Ramos (cell line): ENCODE measurements around the gene GZMA.
"Not testable (repeated sequence)": the region's sequence is repeated elsewhere in the genome, so short reads cannot be mapped to it uniquely, and the experiment has no call there.

ENCODE experiments used
- in situ Hi-C: fragments of 300-500 bp; cut with MboI; formaldehyde crosslinking; loops from one replicate; pipeline ENCODE4 v1.14.3; 2022; ENCODE audit warnings: low sequenced_read_pairs; ENCODE audit not compliant: unreplicated experiment

The GZMA gene

DNA sequence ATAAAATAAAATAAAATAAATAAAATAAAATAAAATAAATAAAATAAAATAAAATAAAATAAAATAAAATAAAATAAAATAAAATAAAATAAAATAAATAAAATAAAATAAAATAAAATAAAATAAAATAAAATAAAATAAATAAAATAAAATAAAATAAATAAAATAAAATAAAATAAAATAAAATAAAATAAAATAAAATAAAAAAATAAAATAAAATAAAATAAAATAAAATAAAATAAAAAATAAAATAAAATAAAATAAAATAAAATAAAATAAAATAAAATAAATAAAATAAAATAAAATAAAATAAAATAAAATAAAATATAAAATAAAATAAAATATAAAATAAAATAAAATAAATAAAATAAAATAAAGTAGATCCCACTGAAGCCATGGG, 3.5 kb downstream of the GZMA start:
- in situ Hi-C loops: not testable (repeated sequence)

DNA sequence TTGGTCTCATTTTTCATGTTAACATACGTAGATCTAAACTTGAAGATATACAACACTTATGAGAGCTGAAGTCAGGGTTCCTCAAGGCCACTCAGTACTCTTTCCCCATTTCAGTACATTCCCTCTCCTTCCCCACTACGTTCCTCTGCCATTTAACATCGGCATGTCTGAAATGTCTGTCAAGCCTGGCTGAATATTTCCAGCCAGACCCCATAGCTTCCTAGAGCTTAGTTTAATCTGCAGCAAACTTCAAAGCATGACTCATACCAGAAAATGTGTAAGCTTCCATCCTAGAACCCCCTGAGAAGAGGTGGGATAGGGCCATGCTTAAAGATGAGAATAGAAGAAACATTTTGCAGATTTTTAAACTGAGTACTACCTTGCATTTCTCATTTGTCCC, 6.2 kb downstream of the GZMA start:
- in situ Hi-C loops: no loop called here

DNA sequence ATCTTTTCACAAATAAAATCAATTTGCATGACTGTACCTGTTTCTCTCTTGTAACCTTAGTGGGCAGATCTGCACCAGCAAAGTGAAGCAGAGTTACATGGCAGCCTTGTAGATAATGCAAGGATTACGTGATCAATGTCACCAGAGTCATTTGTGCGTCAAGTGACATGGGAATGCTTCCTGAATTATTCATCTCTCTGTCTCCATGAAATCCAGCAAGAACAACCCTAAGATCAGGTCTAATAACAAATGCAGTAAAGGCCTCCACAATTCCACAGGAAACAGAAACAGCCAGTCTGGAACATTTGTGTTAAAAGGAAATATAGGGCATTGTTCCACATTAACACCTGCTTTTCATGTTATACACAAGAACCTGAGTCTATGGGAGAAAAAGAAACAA, 7.8 kb downstream of the GZMA start:
- in situ Hi-C loops: no loop called here

DNA sequence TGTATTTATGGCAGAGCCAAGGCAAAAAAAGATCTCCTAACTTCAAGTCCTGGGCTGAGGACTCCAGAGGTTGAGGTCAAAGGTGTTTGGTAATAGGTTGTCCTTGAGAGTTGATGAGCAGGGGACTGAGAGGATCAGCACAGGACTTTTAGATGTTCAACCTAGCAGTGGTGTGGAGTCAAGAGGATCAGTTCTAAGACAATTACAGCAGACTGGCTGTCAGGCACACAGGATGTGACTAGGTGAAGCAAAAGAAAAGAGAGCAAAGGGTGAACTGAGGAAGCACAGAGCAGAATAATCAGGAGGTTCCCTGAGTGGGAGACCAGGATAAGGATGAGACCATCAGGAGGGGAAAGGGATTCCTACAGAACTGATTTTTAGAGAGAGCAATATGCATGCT, 10.9 kb downstream of the GZMA start:
- in situ Hi-C loops: no loop called here

DNA sequence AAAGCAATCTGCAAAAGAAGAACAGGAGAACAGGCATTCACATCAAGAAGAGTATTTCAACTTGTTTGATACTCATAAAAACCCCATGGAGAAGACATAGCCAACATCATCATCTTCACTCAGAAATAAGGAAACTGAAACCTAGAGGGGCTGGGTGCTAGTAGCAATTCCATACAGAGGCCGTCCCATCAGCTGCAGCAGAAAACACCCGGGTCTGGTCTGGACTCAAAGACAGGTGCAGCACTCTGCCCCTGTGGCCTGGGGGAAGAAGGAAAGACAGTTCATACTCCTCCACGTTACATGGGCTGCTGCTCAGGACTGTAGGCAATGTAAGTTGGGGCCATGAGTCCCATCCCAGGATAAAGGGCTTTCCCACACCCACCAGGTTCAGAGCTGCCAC, 11.6 kb downstream of the GZMA start:
- in situ Hi-C loops: no loop called here

DNA sequence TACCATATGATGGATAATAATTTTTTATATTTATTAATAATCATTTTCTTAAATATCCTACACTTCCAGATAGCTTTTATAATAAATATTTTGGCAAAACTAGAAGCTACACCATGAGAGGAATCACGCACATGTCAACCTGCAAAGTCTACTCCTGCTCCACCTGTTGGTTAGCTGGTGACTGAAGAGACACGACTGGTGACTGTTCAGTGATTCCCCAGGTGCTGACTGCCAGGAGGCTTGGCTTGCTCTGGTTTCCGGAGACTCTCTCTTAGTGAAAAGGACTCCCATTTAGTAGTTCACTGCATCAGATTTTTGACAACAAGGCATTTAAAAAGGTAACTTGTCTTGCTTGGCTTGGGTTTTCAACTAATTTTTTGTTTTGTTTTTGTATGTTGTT, 20.9 kb downstream of the GZMA start:
- in situ Hi-C loops: no loop called here

DNA sequence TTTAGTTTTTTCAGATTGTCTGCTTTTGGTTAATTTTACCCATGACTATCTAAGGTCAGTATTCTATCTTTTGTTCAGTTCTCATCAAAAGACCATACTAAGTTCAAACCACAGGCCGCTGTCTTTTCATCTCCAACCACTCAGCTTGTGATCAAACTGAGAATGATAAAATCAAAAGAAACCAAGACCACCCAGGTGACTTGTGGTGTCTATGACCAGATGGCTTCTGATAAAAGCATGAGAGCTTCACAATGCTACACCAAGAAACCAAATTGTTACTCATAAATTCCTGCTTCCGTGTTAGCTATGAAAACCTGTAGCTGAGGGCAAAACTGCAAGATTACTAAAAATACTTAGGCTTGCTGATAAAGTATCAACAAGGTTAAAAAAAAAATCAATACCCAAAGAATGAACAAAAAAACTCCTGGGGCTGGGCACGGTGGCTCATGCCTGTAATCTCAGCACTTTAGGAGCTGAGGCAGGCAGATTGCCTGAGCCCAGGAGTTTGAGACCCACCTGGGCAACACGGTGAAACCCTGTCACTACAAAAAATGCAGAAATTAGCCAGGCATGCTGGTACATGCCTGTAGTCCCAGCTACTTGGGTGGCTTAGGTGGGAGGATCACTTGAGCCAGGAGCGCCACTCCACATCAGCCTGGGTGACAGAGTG, 31.7 kb downstream of the GZMA start:
- in situ Hi-C loops: loop anchor here (25.0 kb wide), 1 partner anchor 622 kb away; the partner anchor contains the start of gene SNX18

DNA sequence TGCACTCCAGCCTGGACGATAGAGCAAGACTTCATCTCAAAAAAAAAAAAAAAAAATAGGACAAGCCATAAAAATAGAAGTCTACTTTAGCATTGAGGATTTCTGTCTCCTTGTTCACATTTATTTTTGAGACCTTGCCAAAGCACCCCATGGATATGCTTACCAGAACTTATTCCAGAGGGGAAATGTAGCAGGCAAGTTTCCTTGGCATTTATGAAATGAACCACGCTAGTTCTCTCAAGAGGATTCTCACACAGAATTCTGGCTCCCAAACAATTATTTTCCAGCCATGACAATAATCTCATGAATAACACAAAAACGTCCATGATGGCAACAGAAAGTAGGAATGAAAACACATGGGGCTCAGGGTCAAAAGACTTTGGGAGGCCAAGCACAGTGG, 34.1 kb downstream of the GZMA start:
- in situ Hi-C loops: loop anchor here (25.0 kb wide), 1 partner anchor 624 kb away; the partner anchor contains the start of gene SNX18

DNA sequence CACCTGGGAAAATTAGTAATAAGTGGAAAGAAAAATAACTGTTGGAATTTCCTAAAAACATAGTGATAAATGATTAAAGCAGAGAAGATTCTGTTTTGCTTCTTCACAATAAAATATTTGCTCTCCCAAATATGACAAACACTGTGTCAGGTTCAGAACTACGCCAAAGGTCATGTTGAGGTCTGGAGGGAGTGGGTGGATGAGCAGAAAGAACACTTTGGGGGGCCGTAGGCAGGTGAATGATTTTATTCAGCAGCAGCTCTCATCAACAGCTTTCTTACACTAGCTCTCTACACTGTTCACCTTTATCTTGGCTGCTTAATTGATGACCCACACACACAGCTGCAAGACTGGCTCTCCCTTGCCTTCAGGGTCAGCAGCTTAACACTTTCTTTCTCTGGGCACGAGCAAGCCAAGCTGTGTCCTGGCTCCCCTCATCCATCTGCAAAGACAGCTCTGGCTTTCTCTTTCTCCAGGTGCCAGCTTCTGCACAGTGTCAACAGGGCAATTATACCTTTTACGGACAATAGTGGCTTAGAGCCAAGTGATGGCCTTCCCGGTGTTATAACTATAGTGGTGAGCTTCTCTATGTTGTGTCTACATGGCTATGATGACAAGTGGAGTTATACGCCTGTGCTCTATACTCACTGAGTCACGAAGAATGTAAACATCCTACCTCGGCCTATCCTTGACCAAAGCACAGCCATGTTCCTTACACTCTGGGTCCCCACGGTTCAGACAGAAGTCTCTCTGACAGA, 38.6 kb downstream of the GZMA start:
- in situ Hi-C loops: loop anchor here (10.0 to 25.0 kb wide), 2 partner anchors 236 to 629 kb away; partner anchors contain the start of gene SNX18

DNA sequence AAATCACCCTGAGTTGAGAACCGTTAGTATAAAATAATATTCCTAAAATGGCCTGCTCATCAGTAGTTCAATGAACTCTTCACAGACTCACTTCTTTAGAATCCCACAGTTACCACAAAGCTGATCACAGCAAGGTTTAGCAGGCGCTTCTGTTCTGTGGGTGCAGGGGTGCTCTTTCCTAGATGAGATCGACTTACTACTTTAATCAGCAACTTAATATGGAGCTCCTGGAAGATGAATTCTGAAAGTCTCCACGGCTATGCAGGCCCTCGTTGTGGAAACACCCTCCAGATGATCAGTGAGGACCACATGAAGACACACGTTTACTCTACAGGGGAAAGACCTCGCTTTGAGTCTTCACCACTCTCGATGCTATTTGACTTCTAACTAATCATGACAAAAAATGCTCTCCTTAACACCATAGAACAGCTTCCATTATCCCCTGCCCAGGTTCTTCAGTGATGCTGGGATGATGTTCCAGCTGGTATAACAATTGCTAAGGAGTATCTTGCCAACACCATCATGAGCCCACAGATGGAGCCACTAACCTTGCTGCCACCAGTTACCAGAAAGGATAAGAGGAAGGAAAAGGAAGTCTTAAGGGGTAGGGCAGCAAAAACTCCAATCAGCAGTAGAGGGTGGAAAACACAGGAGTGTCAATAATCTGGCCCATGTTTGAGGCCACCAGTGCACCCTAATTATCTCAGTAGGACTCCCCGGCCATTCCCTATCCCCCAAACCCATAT, 39.7 kb downstream of the GZMA start:
- in situ Hi-C loops: loop anchor here (10.0 to 25.0 kb wide), 2 partner anchors 237 to 630 kb away; partner anchors contain the start of gene SNX18

DNA sequence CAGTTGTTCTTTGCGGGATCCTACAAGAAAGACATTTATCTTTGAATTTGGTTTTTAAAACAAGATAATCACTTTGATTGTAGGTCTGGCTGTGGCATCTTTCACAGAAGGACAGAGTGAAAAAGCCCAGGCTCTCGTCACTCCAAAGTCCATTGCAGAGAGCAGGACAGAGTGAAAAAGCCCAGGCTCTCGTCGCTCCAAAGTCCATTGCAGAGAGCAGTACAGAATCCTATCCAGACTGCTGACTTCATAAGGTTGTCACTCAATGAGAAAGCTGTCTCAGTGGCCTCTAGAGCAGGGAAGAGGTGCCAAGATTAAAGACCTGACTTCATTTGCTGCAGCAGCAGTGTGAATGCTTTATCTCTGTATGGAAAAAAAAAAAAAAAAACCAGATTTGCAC, 41.2 kb downstream of the GZMA start:
- in situ Hi-C loops: loop anchor here (10.0 to 25.0 kb wide), 2 partner anchors 239 to 631 kb away; partner anchors contain the start of gene SNX18

DNA sequence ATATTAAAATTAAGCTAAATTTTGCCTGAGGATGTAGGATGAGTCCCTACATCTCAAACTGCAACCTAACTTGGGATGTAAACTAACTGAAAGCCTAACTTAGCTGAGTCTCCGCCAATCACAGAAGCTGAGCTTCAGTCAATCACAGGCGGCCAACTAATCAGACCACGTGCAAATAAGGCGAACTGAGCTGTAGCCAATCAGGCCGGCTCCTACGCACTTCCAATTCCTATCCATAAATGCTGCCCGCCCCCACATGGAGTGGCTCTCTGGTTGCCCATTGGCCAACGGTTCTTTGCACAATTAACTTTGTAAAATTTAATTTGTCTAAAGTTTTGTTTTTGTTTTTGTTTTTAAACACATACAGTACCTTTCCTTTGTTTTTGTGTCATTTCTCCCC, 43.6 kb downstream of the GZMA start:
- in situ Hi-C loops: loop anchor here (10.0 to 25.0 kb wide), 2 partner anchors 241 to 634 kb away; partner anchors contain the start of gene SNX18

DNA sequence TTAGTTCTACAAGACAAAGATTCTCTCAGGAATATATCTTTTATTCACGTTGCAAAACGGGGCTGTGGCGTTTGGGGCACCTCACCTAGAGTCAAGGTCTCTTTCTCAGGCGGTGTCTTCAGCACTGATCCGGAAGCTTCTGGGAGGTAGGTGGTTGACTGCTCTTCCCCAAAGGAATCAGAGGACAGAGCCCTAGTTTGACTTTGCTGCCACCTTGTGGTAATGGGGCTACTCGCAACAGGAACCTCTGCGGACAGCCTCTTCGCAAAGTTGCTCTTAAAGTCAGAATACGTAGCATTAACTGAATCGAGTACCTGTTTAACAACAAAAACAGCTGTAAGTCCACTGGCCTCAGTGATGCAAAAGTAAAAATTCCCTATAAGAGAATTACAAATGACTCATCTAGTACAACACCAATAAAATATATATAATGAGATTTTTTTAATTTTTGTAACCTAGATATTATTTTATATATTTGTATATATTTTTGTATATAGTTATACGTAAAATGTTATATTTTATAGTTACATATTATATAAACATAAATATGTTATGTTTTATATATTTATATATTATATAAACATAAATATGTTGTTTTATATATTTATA, 44.2 kb downstream of the GZMA start:
- in situ Hi-C loops: loop anchor here (10.0 to 25.0 kb wide), 2 partner anchors 242 to 634 kb away; partner anchors contain the start of gene SNX18

DNA sequence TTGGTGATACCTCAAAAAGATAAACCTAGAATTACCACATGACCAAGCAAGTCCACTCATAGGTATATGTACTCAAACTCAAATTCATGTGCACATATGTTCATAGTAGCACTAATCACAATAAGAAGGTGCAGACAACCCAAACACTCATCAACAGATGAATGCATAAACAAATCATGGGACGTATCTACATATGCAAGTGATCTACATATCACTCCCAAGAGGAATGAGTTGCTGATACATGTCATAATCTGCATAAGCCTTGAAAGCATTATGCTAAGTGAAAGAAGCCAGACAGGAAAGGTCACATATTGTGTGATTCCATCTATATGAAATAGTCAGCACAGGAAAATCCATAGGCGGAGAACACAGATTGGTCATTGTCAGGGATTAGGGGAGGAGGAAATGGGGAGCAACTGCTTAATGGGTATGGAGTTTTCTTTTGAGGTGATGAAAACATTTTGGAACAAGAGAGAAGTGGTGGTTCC, 46.9 kb downstream of the GZMA start:
- in situ Hi-C loops: loop anchor here (10.0 to 25.0 kb wide), 2 partner anchors 245 to 637 kb away; partner anchors contain the start of gene SNX18

DNA sequence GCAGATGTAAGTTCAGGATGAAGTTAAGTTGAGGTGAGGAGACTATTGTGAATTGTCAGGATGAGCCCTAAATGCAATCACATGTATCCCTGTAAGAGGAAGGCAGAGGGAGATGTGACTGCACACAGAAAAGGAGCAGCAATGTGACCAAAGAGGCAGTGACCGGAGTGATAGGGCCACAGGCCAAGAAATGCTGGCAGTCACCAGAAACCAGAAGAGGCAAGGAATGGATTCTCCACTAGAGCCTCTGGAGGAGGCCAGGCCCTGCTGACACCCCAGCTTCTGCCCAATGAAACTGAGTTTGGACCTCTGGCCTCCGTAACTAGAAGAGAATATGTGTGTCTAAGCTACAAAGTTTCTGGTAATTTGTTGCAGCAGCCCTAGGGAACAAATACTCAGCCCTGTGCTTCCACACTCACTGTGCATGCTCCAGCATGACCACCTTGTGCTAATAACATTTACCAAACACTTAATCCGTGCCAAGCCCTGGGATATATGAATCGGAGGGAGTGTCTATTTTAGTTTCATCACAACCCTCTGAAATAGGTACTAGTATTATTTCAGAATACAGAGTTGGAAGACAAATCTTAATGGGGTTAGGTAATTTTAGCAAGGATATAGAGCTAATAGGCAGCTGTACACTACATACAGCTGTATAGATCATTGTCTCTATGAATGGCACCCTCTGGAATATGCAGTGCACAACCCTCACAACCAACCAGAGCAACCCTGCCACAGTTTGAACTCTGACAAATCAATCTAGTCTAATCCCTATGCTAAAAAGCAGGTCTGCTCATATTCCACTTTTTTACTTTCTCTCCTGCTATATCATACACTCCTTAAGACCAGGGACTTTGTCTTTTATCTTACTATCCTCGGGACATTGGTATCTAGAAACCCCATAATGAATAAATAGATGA, 49.7 kb downstream of the GZMA start:
- in situ Hi-C loops: loop anchor here (25.0 kb wide), 1 partner anchor 535 kb away; no protein-coding TSS in a partner anchor

DNA sequence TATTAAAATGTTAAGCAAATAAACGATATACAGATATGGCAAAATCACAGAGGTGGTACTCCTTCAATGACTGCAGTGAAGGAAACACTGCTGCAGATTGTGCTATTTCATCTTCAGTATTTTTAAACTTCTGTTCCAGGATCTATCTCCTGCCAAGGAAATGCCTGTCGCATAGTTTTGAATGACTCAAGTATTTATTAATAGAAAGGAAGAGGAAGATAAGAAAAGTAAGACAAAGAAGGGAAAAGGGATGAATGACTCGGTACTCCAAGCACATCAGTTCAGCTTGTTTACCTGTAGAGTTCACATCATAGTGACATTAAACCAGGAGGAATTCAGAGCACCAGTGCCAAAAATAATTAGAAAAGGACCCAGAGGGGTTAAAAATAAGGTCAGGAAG, 52.4 kb downstream of the GZMA start:
- in situ Hi-C loops: loop anchor here (25.0 kb wide), 1 partner anchor 532 kb away; no protein-coding TSS in a partner anchor
